GM19438 (cell line): ENCODE data around the gene ARID3B.
"Not testable (repeated sequence)": the region's sequence is repeated elsewhere in the genome, so short reads cannot be mapped to it uniquely, and the experiment has no call there.

Experiments used
- ATAC-seq: cut with Tn5 transposase; IDR thresholded peaks from one replicate; pipeline ENCODE4 v1.9.1; 2021; ENCODE audit warnings: low read depth; ENCODE audit not compliant: unreplicated experiment

ARID3B gene

GRCh38 chr15:74535388-74536084 lies 5.5 kb upstream of the ARID3B start:
- ATAC-seq: no peak

DNA sequence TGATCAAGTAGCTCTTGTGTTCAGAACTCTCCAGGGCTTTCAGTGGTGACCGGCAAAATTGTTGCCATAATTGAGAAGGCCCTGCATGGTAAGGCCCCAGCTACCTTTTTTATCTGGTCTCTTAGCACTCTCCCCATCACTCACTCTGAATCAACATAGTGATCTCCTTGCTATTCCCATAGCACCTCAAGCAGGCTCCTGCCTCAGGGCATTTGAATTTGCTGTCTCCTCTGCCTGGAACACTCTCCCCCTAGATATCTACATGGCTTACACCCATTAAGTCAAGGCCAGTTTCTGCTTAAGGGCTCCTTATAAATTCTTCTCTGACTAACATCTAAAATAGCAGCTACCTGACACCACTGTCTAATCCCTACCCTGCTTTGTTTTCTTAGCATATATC lies 3.3 kb upstream of the ARID3B start:
- no peak for ATAC-seq

- ATAC-seq: not testable (repeated sequence)
Measured at GRCh38 chr15:74539521-74539920, 1.5 kb upstream of the ARID3B start.

DNA sequence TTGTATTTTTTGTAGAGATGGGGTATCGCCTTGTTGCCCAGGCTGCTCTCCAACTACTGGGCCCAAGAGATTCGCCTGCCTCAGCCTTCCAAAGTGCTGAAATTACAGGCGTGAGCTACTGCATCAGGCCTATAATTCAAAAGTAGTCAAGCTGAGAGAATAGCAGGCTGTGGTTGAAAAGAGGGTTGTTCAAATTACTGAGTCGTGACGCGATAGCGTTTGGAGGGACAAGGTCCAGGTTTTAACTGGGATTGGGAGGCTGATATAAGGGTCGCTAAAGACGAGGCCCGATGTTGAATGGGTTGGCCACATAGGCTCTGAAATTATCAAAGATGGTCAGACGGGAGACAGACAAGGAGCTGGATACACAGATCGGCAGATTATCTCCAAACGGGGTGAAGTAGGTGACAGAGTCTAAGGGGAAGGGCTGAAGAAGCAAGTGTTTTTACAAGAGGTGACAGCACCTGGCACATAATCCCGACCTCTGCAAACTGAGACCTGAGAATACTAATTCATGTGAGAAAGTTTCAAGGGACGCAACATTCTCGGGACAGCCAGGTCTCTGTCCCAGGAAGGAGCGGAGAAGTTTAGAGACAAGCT lies 759 bp upstream of the ARID3B start:
- ATAC-seq: peak; percentile 6

- no peak for ATAC-seq
Measured at GRCh38 chr15:74541494-74542165, 610 bp downstream of the ARID3B start.

GRCh38 chr15:74542166-74543042 lies 1.4 kb downstream of the ARID3B start:
- ATAC-seq: no peak

DNA sequence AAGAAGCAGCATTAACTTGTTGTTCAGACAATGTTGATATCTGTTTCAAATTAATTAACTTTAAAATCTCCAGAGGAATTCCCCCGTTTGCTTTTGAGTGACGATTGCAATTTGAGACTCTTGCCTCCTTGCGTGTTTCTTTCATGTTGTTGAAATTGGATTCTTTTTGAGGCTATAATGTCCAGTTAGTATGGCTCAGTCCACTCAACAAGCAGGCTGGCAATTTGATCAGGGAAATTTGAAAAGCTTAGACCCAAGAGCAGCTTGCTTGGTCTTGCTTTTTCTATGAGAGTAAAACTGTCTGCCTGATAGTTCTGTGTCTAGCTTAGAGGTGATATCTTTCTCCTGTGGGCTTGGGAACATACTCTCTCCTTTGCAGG lies 2.0 kb downstream of the ARID3B start:
- no peak for ATAC-seq

- no peak for ATAC-seq
Measured at GRCh38 chr15:74543583-74543982, 2.6 kb downstream of the ARID3B start.

DNA sequence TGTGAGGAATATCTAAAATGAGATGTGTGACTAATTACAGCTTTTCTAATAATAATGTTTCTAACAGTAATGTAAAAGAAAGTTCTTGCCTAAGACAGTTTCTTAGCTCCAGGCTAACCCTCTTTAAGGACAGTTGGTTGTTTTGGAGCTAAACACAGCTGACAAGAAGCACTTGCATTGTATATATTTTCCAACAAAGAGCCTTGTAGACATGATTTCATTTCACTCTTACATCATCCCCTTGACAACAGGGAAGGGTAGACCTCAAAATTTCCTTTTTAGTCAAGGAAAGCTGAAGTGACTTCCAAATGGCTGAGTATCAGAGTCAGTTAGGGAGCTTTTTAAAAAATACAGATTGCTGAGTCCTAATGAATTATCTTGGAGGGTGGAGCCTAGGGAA lies 4.1 kb downstream of the ARID3B start:
- no peak for ATAC-seq

GRCh38 chr15:74545776-74546656 lies 5.0 kb downstream of the ARID3B start:
- peak; percentile 47 for ATAC-seq

DNA sequence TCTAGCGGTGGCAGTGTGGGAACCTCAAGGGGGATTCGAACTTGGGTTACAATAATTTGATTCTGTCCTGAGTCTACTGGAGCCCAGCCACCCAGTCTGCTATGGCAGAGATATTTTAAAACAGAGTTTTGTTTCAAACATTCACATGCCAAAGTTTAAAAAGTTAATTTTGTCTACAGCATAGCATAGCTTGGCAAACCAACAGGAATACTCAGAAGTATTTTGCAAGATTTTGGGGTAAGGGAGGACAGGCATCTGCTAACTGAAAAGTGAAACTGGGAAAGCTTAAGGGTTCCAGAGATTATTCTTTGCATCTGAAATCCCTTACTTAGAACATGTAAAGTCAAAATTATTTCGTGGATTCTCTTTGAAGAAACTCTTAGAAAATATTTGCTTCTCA lies 6.6 kb downstream of the ARID3B start:
- ATAC-seq: no peak

DNA sequence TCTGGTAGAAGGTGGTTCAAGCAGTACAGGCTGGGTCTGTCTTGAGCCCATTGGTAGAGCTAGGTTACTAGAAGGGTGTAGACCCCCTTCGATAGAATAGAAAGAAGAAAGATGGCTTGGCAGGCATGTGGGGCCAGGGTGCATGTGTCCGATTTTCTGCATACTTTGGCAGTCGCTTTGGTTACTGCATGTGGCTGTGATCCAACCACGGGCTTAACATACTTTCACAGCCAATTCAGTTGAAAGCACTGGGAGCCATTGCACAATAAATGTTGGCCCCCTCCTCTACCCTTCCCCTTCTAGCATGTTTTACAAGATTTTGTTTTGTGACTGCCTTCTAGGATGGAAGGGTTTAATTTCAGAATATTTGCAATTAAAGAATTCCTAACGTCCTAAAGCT lies 7.2 kb downstream of the ARID3B start:
- ATAC-seq: no peak

DNA sequence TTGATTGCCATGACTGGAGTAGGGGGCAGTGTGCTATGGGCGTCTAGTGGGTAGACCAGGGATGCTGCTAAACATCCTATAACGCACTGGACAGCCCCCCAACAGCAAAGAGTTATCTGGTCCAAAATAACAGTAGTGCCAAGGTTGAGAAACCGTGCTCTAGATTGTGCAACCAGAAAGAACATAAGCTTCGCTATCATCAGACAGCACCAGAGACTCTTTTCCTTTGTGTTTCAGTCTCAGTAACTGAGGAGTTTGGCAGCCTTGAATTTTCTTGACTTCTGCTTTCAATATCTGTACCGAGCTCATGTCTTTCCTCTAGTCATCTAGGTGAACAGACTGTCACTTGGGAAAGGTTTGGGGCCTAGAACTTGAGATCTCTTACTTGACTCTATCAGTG lies 8.8 kb downstream of the ARID3B start:
- ATAC-seq: no peak

- no peak for ATAC-seq
Measured at GRCh38 chr15:74551714-74552113, 10.7 kb downstream of the ARID3B start.

DNA sequence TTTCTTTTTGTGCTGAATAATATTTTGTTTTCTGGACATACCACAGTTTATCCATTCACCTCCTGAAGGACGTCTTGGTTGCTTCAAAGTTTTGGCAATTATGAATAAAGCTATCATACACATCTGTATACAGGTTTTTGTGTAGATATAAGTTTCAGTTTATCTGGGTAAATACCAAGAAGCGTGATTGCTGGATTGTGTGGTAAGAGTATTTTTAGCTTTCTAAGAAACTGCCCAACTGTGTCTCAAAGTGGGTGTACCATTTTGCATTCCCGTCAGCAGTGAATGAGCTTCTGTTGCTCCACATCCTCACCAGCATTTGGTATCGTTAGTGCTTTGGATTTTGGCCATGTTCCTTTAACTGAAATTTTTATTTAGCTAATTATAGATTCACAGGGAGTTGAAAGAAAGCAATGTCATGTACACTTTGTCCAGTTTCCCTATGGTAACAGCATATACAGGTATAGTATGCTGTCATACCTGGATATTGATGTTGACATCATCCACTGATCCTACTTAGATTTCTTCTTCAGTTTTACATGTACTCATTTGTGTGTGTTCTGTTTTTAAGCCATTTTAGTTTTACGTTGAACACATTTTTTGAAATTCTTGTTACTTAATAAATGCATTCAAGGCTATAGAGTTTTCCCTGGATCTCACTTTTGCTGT lies 11.9 kb downstream of the ARID3B start:
- no peak for ATAC-seq

- ATAC-seq: no peak
Measured at GRCh38 chr15:74555192-74555591, 14.2 kb downstream of the ARID3B start.

DNA sequence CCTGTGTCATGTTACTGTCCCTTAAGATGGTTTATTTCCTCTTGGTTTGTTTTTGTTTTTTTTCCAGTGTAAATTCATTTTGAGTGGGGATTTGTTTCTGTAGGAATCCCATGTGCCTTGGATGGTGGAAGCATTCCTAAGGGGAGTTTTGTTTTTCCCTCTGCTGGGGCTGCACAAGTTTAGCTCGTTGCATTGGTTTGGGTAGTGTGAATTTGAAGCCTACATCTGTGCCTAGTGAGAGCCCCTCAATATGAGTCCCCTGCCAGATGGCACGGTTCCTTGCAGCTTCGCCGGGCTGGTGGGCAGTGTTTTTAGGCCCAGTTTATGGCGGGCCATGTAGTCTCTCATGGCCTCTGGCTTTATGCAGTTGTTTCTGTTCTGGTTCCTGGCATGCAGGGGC lies 17.7 kb downstream of the ARID3B start:
- no peak for ATAC-seq

DNA sequence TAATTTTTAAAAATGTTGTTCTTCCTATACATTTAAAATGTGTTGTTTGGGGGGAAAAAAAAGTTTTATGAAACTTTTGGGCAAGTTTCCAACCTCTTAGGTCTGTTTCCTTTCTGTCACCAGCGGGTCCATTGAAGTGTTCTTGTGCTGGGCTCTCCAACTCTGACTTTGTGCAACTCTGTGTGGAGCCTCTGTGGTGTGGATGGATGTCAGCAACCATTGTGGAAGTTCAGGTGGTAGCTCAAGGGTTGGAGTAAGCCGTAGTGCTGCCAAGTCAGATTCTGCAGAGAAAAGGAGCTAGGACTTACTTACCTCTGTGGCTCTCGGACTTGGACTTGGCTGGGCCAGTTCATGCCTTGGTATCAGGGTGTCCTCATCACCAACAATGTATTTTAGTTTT lies 22.4 kb downstream of the ARID3B start:
- ATAC-seq: no peak

- ATAC-seq: no peak
Measured at GRCh38 chr15:74564182-74564581, 23.2 kb downstream of the ARID3B start.
